ENCODE results near the gene EXT2.

The EXT2 gene

GRCh38 chr11:44095506-44096359 is at the start of gene EXT2:
Gene EXT2, plus strand, starts transcription at chr11:44095678. Its CDS starts 12,035 bp downstream, at chr11:44107713.
- peak; percentile 52 for DNase-seq

DNA sequence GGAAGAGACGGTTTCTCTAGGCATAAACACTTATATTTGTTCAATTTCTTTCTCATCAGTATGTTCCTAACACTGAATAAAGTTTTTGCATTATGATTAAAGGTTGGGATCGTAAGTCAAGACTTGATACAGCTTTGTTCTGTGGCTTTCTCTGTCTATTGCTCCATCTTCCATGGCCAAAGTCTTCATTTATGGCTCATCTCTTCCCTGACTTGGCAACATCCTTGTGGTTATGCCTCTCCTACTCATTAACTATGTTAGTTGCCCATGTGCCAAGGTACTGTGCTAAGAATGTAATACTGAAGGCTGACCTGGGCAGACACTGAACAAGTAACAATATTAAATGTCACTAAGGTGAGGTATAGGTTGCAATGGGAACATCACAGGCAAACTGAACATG is 49.3 kb upstream of the EXT2 start:
- no peak for DNase-seq

DNA sequence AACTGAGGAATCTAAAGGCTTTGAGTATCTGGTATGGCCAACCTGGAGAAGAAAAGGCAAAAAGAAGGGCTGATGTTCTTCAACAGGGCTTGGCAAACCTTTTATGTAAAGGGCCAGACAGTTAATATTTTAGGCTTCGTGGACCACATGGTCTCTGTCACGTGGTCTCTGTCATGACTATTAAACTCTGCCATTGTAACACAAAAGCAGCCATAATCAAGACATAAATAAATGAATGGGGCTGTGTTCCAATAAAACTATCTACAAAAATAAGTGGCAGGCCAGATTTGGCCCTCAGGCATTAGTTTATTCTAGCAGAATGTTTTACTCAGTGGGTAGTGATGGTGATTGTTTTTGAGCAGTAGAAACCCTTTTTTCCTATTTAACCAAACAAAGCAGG is 48.2 kb upstream of the EXT2 start:
- no peak for DNase-seq

DNA sequence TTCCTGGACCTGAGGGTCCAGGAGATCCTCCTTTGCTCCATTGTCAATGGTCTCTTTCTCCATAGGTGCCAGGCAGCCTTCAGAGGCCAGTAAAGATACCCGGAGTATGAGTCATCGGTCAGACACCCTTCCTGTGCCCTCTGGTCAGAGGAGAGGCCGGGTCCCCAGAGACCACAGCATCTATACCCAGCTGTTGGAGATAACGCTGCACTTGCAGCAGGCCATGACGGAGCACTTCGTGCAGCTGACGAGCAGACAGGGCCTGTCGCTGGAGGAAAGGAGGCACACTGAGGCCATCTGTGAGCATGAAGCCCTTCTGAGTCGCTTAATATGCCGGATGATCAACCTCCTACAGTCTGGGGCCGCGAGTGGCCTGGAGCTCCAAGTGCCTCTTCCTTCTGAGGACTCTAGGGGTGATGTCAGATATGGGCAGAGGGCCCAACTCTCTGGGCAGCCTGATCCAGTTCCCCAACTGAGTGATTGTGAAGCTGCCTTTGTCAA is 47.5 kb upstream of the EXT2 start, which contains the start of gene ACCSL:
Gene ACCSL, plus strand, starts transcription at position 51 of the 501 bp plus-strand sequence. Its CDS starts 56 bp downstream, at position 107.
- no peak for DNase-seq

DNA sequence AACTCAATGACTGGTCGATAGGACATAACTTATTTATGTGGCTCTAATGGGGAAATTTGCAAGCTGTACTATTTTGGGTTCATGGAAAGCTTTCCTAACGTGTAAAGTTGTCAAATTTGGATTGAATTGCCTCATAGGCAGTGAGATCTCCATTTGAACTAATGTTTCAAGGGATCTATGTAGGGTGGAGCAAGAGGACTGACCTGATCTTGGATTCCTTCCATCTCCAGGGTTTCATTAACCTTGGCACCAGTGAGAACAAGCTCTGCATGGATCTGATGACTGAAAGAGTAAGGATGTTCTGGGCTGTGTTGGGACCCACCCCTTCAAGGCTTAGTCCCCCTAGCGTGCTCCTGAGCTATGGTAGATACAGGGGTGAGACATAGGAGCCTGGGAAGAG is 45.6 kb upstream of the EXT2 start:
- DNase-seq: no peak

- no peak for DNase-seq
Measured at GRCh38 chr11:44051171-44051570, 44.3 kb upstream of the EXT2 start.

GRCh38 chr11:44057340-44057739 is 38.1 kb upstream of the EXT2 start:
- DNase-seq: no peak

- DNase-seq: no peak
Measured at GRCh38 chr11:44058275-44058674, 37.2 kb upstream of the EXT2 start.

DNA sequence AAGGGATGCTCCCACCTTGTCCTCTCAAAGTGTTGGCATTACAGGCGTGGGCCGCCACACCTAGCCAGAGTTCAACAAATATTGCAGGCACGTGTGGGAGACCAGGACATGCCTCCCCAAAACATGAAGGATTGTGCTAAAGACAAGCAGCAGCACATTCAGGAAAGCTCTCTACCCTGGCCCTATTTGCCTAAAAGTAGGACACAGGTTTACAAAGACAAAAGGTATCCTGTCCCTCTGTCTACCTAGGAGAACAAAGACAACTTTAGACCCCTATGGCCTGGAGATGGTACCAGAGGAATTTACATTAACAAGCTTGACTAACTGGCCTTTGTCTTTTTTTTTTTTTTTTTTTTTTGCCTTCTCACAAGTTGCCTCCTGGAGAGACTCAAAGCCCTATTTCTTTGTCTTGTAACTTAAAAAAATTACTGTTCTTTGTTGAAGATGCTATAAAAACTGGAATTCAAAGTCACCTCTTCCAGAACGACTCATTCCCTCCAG is 30.3 kb upstream of the EXT2 start:
- no peak for DNase-seq

GRCh38 chr11:44065841-44066731 is 29.4 kb upstream of the EXT2 start, which contains the start of gene ACCS:
Gene ACCS, plus strand, starts transcription at chr11:44066270. Its CDS starts 1,358 bp downstream, at chr11:44067628.
- no peak for DNase-seq

DNA sequence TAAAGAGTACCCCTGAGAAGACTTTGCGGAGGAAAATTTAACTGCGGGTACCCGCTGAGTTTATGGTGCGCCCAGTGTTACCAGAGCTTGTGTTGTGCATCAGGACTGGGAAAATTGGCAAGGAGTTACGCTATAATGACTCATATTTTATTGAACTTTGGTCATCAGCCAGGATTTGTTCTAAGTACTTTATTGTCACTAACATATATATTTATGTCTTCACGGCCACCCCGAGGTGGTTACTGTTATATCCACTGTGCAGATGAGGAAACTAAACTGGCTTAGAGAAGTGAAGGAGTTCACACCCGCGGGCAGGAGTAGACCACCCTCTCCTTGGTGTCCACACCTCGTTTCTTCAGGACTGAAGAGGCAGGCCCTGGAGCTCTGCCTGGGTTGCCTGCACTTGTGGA is 28.7 kb upstream of the EXT2 start:
- DNase-seq: no peak

- no peak for DNase-seq
Measured at GRCh38 chr11:44067266-44067665, 28.2 kb upstream of the EXT2 start.

- DNase-seq: no peak
Measured at GRCh38 chr11:44068180-44068579, 27.3 kb upstream of the EXT2 start.

GRCh38 chr11:44071157-44071556 is 24.3 kb upstream of the EXT2 start:
- DNase-seq: no peak

DNA sequence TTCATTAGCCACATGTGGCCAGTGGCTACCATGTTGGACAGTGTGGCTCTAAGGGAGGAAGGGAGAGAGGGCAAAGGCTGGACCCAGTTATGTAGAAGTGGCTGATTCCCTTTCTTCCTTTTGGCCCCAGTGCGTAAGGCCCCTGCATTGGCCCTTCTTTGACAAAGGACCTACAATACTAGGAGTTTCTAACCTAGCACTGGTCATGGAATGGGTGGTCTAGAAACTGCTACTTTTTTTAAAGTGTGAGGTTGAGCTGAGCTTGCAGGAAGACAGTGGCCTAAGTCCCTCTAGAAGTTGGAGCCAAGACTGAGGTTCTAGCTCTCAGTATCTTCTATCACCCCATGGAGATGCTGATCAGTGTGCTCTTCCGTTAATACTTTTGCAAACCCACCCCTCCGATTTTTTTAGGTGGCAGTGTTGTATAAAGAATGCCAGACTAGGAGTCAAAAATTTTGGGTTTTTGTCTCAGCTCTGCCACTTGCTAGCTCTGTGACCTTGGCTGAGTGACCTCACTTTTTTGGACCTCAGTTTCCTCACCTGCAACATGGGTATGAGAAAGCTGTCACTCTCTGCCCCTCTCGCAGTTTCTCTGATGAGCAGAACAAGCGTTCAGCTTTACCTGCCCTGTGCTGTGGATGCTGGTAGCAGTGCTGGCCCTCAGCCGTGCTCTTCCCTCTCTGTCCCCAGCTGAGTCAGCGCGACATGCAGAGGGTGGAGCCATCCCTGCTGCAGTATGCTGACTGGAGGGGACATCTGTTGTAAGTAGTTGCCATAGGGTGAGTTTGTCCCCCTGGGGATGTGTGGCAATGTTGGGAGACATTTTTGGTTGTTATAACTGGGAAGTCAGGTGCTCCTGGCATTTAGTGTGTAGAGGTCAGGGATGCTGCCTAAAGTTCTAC is 22.5 kb upstream of the EXT2 start:
- DNase-seq: no peak

- no peak for DNase-seq
Measured at GRCh38 chr11:44078794-44079193, 16.7 kb upstream of the EXT2 start.

GRCh38 chr11:44079376-44079775 is 16.1 kb upstream of the EXT2 start:
- DNase-seq: no peak

DNA sequence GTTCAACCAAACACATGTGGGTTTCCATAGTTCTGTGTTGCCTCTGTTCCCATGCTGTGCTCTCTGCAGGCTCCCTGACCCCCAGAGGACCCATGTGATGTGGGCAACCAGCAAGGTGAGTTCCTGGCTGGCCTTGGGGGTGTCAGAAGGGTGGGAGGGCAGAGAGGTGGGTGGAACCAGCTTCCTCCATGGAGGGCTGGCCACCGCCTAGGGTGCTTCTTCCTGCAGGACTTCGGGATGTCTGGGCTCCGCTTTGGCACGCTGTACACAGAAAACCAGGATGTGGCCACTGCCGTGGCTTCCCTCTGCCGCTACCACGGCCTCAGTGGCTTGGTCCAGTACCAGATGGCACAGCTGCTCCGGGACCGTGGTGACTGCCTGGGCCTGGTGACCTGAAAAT is 14.5 kb upstream of the EXT2 start:
- no peak for DNase-seq

GRCh38 chr11:44082645-44083044 is 12.8 kb upstream of the EXT2 start:
- no peak for DNase-seq

DNA sequence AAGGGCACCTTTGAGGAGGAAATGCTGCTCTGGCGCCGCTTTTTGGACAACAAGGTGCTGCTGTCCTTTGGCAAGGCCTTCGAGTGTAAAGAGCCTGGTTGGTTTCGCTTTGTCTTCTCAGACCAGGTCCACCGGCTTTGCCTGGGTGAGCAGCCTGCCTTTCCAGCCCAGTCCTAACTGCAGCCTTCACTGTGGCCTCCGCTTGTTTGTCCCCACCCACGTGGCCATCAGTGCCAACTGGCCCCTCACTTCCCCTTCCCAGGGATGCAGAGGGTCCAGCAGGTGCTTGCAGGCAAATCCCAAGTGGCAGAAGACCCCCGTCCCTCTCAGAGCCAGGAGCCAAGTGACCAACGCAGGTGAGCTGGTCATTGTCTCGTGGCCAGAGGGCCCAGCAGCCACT is 12.0 kb upstream of the EXT2 start:
- no peak for DNase-seq

DNA sequence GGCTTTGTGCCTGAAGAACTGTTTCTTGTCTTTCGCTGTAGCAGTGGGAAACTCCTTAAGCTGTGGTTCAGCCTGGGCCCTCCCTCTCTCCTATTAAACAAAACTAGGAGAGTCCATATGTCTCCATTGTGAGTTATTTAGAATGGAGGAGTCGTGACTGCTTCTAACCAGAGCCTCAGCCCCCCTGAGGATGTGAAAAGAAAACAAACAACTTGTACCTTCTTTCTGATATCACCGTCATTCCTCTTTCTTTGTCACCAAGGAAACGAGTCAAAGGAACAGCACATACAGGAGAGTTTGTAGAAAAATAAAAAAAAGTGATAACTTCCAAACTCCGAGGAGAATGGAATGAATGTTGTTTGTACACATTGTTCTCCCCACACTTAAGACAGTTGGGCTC is 11.6 kb upstream of the EXT2 start:
- no peak for DNase-seq

DNA sequence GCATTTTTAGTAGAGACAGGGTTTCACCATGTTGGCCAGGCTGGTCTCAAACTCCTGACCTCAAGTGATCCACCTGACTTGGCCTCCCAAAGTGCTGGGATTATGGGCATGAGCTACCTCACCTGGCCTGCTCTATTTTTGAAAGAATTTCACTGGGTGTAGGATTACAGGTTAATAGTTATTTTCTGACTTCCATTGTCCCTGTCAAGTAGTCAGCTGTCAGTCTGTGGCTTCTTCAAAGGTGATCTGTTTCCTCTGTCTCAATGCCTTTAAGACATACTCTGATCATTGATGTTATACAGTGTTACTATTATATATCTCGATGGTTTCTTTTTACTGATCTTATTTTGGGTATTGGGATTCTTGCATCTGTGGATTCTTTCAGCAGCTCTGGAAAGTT is 10.1 kb upstream of the EXT2 start:
- no peak for DNase-seq

Measured in NCI-H1048 (cell line).